ENCODE measurements around the gene MTAP. TPM values are rescaled to one million over a fixed set of nuclear protein-coding genes. Genes with fewer than 3 reads are reported as not detected.
A peak's percentile ranks its signal among the peaks of the same experiment; 100 is the strongest.

The MTAP gene
- total RNA-seq: 42.5 TPM

DNA sequence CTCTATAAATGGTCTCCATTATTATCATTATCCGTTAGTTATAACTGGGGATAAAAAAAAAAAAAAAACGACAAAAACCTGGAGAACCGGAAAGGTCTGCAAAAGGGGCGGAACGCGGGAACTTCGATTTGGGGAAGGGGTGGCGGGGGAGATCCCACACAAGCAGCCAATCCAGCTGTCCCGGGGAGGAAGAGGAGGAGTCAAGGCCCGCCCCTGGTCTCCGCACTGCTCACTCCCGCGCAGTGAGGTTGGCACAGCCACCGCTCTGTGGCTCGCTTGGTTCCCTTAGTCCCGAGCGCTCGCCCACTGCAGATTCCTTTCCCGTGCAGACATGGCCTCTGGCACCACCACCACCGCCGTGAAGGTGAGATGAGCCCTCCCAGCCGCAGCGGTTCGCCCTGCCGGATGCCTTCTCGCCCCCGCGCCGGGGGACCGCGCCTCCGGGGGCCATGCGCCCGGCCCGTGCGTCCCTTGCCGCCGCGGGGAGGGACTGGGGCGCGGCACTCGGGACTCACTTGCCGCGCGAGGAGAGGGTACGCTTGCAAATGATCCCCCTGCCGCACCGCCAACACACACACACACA is at the start of gene MTAP:
MTAP (plus strand) TSS at position 219 of the 583 bp plus-strand sequence; CDS start at position 332, 113 bp downstream.
- intact Hi-C loops (cut with DNase I): no loop called here
- DNase-seq (ENCODE audit: low spot score) (peak; percentile 95), ATAC-seq (peak; percentile 98)

DNA sequence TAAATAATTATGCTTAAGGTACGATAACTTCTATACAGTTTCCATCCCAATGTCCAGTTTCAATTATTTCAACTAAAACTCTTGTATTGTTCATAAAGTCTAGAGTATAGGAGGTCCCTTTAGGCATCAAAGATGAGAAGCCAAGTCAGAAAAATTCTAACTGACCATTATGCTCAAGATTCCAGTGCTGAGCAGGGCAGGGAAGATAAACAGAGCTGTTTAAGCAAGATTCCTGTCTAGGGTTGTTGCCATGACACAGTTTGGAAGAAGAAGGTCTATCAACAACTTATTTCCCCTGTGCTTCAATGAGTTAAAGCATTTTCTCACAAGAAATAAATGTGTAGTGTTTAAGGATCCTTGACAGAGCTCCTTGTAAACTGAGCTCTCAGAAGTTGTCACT is 48.9 kb upstream of the MTAP start:
- ATAC-seq (no peak), DNase-seq (ENCODE audit: low spot score) (no peak)
- intact Hi-C loops (cut with DNase I): no loop called here

DNA sequence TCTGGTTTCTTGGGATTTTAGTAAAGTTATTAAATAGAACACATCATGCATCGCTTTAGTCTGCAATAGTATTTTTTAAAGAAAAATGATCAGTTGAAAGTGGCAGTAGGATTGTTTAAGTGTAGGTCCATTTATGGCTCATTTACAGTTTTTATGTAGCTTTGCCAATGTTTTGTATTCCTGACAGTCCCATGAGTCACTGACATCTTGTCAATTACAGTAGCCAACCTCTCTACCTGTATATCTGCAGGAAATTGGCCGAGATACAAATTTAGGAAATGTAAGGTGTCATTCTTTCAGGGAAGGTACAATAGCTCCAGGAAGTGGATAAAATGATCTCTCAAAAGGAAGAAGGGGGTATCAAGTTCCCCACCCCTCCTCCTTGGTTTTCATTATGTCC is 47.7 kb upstream of the MTAP start:
- intact Hi-C loops (cut with DNase I): no loop called here
- ATAC-seq: no peak
- no peak for DNase-seq (ENCODE audit: low spot score)

- DNase-seq (ENCODE audit: low spot score) (no peak), ATAC-seq (no peak)
- intact Hi-C loops (cut with DNase I): no loop called here
Measured at GRCh38 chr9:21758540-21758939, 43.9 kb upstream of the MTAP start.

DNA sequence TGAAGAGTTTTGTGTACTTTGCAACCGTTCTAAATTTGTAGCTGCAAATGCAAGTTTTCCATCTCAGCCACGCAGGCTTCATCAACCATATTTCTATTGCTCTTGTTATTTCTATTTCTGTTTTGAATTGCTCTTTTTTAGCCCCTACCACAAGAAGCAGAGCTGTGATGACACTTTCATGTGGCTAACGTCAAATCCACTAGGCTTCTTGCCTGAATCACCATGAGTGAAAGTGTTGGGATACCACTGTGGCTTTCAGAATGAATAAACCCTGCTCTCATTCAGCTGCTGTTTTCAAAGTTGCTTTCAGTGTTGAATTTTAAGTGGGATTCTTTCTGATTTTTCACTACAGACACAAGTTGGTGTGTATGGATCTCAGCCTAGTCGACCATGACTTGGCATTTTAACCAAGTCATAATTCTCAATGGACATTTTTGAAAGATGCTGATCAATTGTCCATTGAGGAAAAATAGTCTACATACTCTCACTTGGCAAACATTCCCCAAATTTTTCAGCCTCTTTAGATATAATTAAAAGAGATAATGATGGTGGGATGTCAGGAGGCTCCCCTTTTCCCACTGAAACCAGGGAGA is 41.0 kb upstream of the MTAP start:
- ATAC-seq (no peak), DNase-seq (ENCODE audit: low spot score) (no peak)
- intact Hi-C loops (cut with DNase I): no loop called here

DNA sequence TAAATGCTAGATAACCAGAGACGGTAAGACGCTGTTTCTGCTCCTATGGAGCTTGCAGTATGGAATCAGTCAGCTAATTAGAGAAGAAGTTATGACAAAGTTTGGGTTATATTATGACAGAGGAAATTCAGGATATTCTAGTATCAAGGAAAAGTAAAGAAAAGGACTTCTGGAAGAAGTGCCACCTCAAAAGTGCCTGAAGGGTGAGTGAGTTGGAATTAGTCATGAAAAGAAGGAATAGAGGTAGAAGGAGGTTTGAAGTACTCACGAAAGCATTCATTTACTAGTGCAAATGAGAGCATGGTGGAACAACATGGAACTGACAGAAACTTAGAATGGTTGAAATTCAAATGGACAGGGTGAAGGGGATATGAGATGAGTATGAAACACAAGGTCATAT is 40.4 kb upstream of the MTAP start:
- DNase-seq (ENCODE audit: low spot score) (no peak), ATAC-seq (no peak)
- intact Hi-C loops (cut with DNase I): no loop called here

GRCh38 chr9:21764846-21765245 is 37.6 kb upstream of the MTAP start:
- DNase-seq (ENCODE audit: low spot score) (no peak), ATAC-seq (no peak)
- intact Hi-C loops (cut with DNase I): no loop called here

DNA sequence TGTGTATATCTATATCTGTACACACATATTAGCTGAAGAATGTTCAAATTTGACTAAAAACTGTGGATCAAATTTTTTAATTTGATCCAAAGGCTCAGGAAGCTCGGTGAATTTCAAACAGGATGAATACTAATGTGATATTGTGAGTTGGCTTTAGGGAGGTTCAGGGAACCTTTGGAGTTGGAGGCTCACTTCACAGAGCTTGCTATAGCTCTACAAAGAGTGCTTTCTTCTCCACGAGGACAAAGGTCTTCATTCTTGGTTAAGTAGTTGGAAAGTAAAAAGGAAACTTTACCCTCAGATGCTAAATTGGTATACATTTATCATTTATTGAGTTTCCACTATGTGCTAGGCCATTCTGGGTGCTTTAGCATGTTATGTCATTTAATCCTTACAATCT is 36.3 kb upstream of the MTAP start:
- intact Hi-C loops (cut with DNase I): no loop called here
- no peak for ATAC-seq
- DNase-seq (ENCODE audit: low spot score): no peak

DNA sequence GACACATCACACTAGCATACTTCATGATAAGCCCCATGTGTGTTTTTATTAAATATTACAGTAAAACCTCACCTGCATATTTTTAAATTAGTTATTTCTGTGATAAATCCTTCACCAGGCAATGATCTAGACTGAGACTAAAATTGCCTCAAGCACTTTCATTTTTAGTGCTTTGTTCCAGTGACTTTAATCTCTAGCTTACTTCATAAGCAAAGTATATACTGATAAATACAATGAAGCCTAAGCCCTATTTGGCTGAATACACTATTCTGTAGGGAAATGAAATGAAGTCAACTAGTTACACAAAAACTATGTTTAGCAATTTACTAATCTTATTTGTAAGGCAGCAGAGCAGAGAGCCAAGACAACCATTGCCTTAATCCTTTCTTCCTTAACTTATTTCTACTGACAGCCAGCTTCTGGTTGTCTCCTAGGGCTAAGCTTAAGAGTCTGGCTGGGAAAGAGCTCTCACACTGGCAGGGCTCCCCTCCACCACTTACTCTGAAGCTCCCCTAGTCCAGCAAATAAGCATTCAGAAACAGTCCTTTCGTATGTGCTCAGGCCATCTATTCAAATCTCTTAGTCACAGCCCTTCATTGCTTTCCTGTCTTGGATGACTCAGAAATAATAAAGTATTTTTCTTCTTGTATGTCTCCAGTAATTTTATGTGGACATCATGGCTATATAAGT is 31.4 kb upstream of the MTAP start:
- no peak for DNase-seq (ENCODE audit: low spot score)

GRCh38 chr9:21777701-21778100 is 24.7 kb upstream of the MTAP start:
- no peak for DNase-seq (ENCODE audit: low spot score)
- ATAC-seq: no peak
- intact Hi-C loops (cut with DNase I): no loop called here

More for the DNA sequence above, 31.4 kb upstream of the MTAP start:
- intact Hi-C loops (cut with DNase I): no loop called here
- no peak for ATAC-seq

DNA sequence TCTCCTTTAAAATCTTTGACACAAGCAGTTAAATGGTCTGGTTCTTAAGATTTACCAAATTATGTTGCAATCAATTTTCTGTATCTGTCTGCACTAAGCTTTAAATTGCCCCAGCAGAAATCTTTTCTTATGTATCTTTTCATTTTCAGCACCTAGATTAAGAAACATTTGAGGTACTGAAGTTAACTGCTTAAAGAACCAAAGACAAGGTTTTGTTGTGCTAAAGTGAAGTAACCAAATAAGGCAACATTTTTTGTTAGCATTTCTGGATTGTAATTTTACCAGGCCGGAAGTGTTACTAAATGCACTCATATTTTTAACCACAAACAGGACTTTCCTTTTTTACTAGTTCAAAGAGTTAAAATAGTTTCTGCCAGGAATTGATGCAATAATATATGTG is 24.1 kb upstream of the MTAP start:
- intact Hi-C loops (cut with DNase I): no loop called here
- ATAC-seq: no peak
- no peak for DNase-seq (ENCODE audit: low spot score)

DNA sequence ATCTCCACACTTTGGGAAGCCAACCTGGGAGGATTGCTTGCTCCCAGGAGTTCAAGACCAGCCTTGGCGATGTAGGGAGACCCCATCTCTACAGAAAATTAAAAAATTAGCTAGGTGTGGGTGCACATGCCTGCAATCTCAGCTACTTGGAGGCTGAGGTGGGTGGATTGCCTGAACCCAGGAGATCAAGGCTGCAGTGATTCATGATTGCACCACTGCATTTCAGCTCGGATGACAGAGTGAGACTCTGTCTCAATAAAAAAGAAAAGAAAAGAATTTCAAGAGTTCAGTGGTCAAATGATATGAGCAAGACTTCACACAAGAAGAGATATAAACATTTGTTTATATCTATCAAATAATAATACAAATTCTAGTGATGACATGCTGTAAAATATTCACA is 23.0 kb upstream of the MTAP start:
- intact Hi-C loops (cut with DNase I): no loop called here
- ATAC-seq (no peak), DNase-seq (ENCODE audit: low spot score) (no peak)

GRCh38 chr9:21781656-21782055 is 20.8 kb upstream of the MTAP start:
- intact Hi-C loops (cut with DNase I): no loop called here
- ATAC-seq: no peak
- DNase-seq (ENCODE audit: low spot score): no peak

GRCh38 chr9:21782205-21782604 is 20.2 kb upstream of the MTAP start:
- intact Hi-C loops (cut with DNase I): no loop called here
- ATAC-seq (no peak), DNase-seq (ENCODE audit: low spot score) (no peak)

DNA sequence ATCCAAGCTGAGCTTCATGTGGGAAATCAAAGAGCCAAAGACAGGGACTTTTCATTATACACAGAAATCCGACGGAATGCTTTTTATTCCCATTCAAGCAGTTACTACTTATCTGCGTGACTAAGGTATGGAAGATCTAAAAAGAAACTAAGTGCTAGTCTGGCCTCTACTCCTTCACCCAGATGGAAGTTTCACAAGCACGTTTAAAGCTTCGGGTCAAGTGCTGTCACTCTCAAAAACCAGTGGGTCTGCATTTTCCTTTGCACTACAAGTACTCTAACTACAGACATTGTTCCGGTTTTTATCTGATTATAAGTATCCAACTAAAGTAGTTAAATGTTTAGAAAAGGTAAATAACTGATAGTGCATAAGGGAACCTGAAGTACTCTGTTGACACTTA is 13.7 kb upstream of the MTAP start:
- intact Hi-C loops (cut with DNase I): loop anchor here (5.0 kb wide), 1 partner anchor 466 kb away; no protein-coding TSS in a partner anchor
- no peak for ATAC-seq

GRCh38 chr9:21789541-21790037 is 12.8 kb upstream of the MTAP start:
- intact Hi-C loops (cut with DNase I): loop anchor here (5.0 kb wide), 1 partner anchor 467 kb away; no protein-coding TSS in a partner anchor
- DNase-seq (ENCODE audit: low spot score) (peak; percentile 65), ATAC-seq (peak; percentile 95)

More for the DNA sequence above, 13.7 kb upstream of the MTAP start:
- no peak for DNase-seq (ENCODE audit: low spot score)

- intact Hi-C loops (cut with DNase I): no loop called here
- ATAC-seq (no peak), DNase-seq (ENCODE audit: low spot score) (no peak)
Measured at GRCh38 chr9:21795483-21795882, 7.0 kb upstream of the MTAP start.

DNA sequence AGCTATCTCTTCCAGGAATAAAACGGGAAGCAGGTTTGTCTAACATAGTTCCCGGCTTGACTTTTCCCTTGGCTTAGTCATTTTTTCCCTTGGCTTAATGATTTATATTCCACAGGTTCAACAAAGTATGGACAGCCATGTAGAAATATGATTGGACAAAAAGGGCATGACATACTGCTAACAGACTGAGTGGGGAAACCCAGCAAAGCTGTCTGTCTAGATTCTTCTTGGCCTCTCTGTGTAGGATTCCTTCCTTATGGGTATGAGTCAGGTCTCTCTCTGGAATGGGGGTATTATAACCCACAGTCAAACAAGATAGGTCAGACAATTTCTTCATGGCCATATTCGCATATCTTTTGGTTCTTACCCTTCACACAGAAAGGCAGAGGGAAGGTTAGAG is 5.7 kb upstream of the MTAP start:
- ATAC-seq (no peak), DNase-seq (ENCODE audit: low spot score) (no peak)
- intact Hi-C loops (cut with DNase I): no loop called here

DNA sequence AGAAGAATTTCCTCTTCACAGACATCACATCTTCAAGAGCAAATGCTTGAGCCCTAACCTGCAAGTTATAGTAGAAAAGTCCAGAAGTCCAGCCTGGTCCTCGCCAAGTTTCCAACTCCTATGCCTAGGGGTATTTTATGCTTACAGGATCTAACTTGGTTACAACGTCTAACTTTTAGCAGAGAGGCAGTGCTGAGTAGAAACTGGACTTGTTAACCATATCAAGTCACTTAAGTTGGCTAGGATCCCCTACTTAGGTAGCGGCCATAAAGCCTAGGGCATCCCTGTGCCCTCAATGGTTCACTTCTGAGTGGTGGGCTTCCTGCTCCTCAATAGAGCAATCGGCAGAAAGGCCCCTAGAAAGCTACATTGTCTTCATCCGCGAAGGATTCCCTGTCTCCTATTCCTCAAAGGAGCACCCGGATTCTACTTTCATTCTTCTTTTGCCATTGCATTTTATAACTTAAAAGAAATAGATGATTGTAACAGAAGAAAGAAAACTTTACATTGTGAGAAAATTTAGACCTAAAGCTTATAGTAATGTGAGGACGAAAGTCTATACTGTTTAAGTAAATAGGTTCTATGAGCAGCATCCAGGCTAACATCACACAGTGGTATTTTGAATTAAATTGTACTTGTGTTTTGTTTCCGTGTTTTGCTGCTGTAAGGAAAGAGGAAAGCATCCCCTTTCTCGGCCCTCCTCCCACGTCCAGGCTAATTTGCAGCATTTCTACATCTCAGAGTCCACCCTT is 1.3 kb upstream of the MTAP start:
- ATAC-seq: no peak
- intact Hi-C loops (cut with DNase I): no loop called here
- DNase-seq (ENCODE audit: low spot score): no peak
